ENCODE data around the gene KCNIP3.
A peak's percentile ranks its signal among the peaks of the same experiment; 100 is the strongest.

KCNIP3 gene

GRCh38 chr2:95318431-95319220 is 21.5 kb downstream of the KCNIP3 start:
- no peak for TF ChIP-seq CTCF (IDR thresholded peaks at IDR 0.05; ENCODE audit: insufficient read depth, low read length, missing control alignments)
- DNase-seq (ENCODE audit: low read depth, low spot score) = no peak
- POLR2A ChIA-PET = no interaction called here
- CTCF ChIA-PET = interaction anchor here (4.6 to 6.4 kb wide), 2 partner anchors 26 to 87 kb away, joined by 19 to 50 read pairs; no protein-coding TSS in a partner anchor
- H3K4me3 ChIP-seq (ENCODE audit: low read depth, low read length) = no peak overlapping the region

- POLR2A ChIA-PET = no interaction called here
- no peak overlapping the region for H3K4me3 ChIP-seq (ENCODE audit: low read depth, low read length)
- DNase-seq (ENCODE audit: low read depth, low spot score) = no peak
- no peak for TF ChIP-seq CTCF (IDR thresholded peaks at IDR 0.05; ENCODE audit: insufficient read depth, low read length, missing control alignments)
- CTCF ChIA-PET = interaction anchor here (1.7 to 6.4 kb wide), 3 partner anchors 11 to 88 kb away, joined by 3 to 50 read pairs (median 19); no protein-coding TSS in a partner anchor
These were observed 22.6 kb downstream of the KCNIP3 start for GRCh38 chr2:95319481-95320343.

GRCh38 chr2:95320344-95320712 is 23.2 kb downstream of the KCNIP3 start:
- CTCF ChIA-PET = interaction anchor here (1.7 kb wide), 1 partner anchor 10 kb away, joined by 3 read pairs; no protein-coding TSS in a partner anchor
- POLR2A ChIA-PET = no interaction called here

GRCh38 chr2:95320986-95321767 is 24.0 kb downstream of the KCNIP3 start:
- POLR2A ChIA-PET = no interaction called here
- CTCF ChIA-PET = interaction anchor here (1.7 to 2.1 kb wide), 2 partner anchors 9 to 24 kb away, joined by 3 to 12 read pairs; no protein-coding TSS in a partner anchor
- DNase-seq (ENCODE audit: low read depth, low spot score) = peak; percentile 52

More at GRCh38 chr2:95320344-95320712, 23.2 kb downstream of the KCNIP3 start:
- no peak for DNase-seq (ENCODE audit: low read depth, low spot score)
- H3K4me3 ChIP-seq (ENCODE audit: low read depth, low read length) = no peak overlapping the region
- TF ChIP-seq CTCF (IDR thresholded peaks at IDR 0.05; ENCODE audit: insufficient read depth, low read length, missing control alignments) = no peak

More at GRCh38 chr2:95320986-95321767, 24.0 kb downstream of the KCNIP3 start:
- TF ChIP-seq CTCF (IDR thresholded peaks at IDR 0.05; ENCODE audit: insufficient read depth, low read length, missing control alignments) = no peak
- no peak overlapping the region for H3K4me3 ChIP-seq (ENCODE audit: low read depth, low read length)
